Fibroblast of lung (primary cell): ENCODE measurements around the gene ERCC1. TPM values are rescaled to one million over a fixed set of nuclear protein-coding genes. Genes with fewer than 3 reads are reported as not detected.
A peak's percentile ranks its signal among the peaks of the same experiment; 100 is the strongest.

ENCODE experiments used
- DNase-seq, 2 donors: peaks; one replicate each; pipeline versions ENCODE4 v3.0.0 to v3.0.0-alpha.2; 2010; ENCODE audit warnings: low read depth in 2 of 2
- H2AFZ ChIP-seq: 2 replicates; pipeline ENCODE4 v1.5.1; 2012; ENCODE audit warnings: low read length, control low read depth, inconsistent platforms
- H3K27ac ChIP-seq: 2 replicates; pipeline ENCODE4 v1.5.1; 2011; ENCODE audit warnings: low read length, control low read depth; ENCODE audit not compliant: insufficient read depth
- H3K27me3 ChIP-seq: 2 replicates; pipeline ENCODE4 v1.5.1; 2011; ENCODE audit warnings: mild to moderate bottlenecking, low read length; ENCODE audit not compliant: control insufficient read depth, insufficient read depth
- H3K36me3 ChIP-seq: 2 replicates; pipeline ENCODE4 v1.5.1; 2011; ENCODE audit warnings: low read length; ENCODE audit not compliant: control insufficient read depth, insufficient read depth
- H3K4me1 ChIP-seq: 2 replicates; pipeline ENCODE4 v1.5.1; 2011; ENCODE audit warnings: low read length; ENCODE audit not compliant: control insufficient read depth, insufficient read depth; ENCODE audit errors: extremely low read depth
- H3K4me2 ChIP-seq: 2 replicates; pipeline ENCODE4 v1.5.1; 2011; ENCODE audit warnings: low read length, control low read depth; ENCODE audit not compliant: insufficient read depth; ENCODE audit errors: extremely low read depth
- H3K4me3 ChIP-seq, 4 experiments: fragments of 200-600 bp in 1 of 4; sonication (generic) in 1 of 4; replicated peaks in 1 of 4; 2 replicates each; pipeline ENCODE4 v1.5.1; 2011 to 2016; ENCODE audit warnings: low read length in 4 of 4, low read depth in 3 of 4, mild to moderate bottlenecking in 3 of 4, control low read depth in 2 of 4, inconsistent platforms in 1 of 4, mixed read lengths in 1 of 4; ENCODE audit not compliant: insufficient read depth in 1 of 4; ENCODE audit errors: control extremely low read depth in 1 of 4
- H3K79me2 ChIP-seq: 2 replicates; pipeline ENCODE4 v1.5.1; 2012; ENCODE audit warnings: mild to moderate bottlenecking, low read length, inconsistent platforms; ENCODE audit not compliant: control insufficient read depth, insufficient read depth
- H3K9ac ChIP-seq: 2 replicates; pipeline ENCODE4 v1.5.1; 2011; ENCODE audit warnings: mild to moderate bottlenecking, low read length, control low read depth; ENCODE audit not compliant: insufficient read depth
- H3K9me3 ChIP-seq: 2 replicates; pipeline ENCODE4 v1.5.1; 2012; ENCODE audit warnings: low read depth, low read length; ENCODE audit not compliant: control insufficient read depth, insufficient read depth
- H4K20me1 ChIP-seq: 2 replicates; pipeline ENCODE4 v1.5.1; 2011; ENCODE audit warnings: low read length; ENCODE audit not compliant: control insufficient read depth, insufficient read depth; ENCODE audit errors: extremely low read depth
- CTCF ChIP-seq, 2 donors: IDR thresholded peaks in 1 of 2; conservative IDR thresholded peaks in 1 of 2; 1 replicate in 1 of 2; 2 replicates in 1 of 2; pipeline ENCODE4 v1.5.1; 2011 to 2012; ENCODE audit warnings: low read length in 2 of 2, control low read depth in 1 of 2, inconsistent platforms in 1 of 2, low read depth in 1 of 2, mild to moderate bottlenecking in 1 of 2
- EZH2 ChIP-seq: IDR thresholded peaks from 2 replicates; pipeline ENCODE4 v1.5.1; 2012; ENCODE audit warnings: low read length, control low read depth, mild to moderate bottlenecking; ENCODE audit errors: missing control alignments
- polyA plus RNA-seq, 2 donors: library from polyadenylated mRNA; depleted of rRNA in 1 of 2; stranded (reverse) in 1 of 2; unstranded in 1 of 2; fragments of >200 nt; gene quantifications; 2 replicates each; pipeline ENCODE4 v1.2.1, GENCODE V29; 2011 to 2012; ENCODE audit warnings: missing spikeins in 1 of 2
- total RNA-seq: library from RNA; depleted of rRNA; stranded (reverse); fragments of >200 nt; gene quantifications from 2 replicates; pipeline ENCODE4 v1.2.1, GENCODE V29; 2014

Gene ERCC1
- total and polyA plus RNA-seq, 2 donors (not counting 1 experiment from before 2014, with no cell fraction given), result 49.3 to 81.1 TPM

- H3K27ac ChIP-seq, result no peak overlapping the region
- H2AFZ ChIP-seq, result no peak overlapping the region
- no peaks in the 10 kb centered on the region for H3K27me3 ChIP-seq
- no peak overlapping the region for H3K4me3 ChIP-seq
- peaks cover 8% of the 10 kb centered on the region for H3K4me1 ChIP-seq
- H4K20me1 ChIP-seq, result no peaks in the 10 kb centered on the region
- H3K36me3 ChIP-seq, result no peaks in the 10 kb centered on the region
- no peak overlapping the region for H3K9ac ChIP-seq
- DNase-seq, result peak in 1 of 2 donors; percentile 26
- H3K4me2 ChIP-seq, result no peak overlapping the region
- H3K9me3 ChIP-seq, result no peaks in the 10 kb centered on the region
- peaks cover 6% of the 10 kb centered on the region for H3K79me2 ChIP-seq
- TF ChIP-seq CTCF (conservative IDR thresholded peaks at IDR 0.05 in 1 of 2, IDR thresholded peaks at IDR 0.05 in 1 of 2; ENCODE audit: low read depth in 1 of 2, low read length in 2 of 2), result peak; percentile 26 to 28
- no peak for TF ChIP-seq EZH2
Measured at GRCh38 chr19:45402298-45403061, 21.2 kb downstream of the ERCC1 start.

DNA sequence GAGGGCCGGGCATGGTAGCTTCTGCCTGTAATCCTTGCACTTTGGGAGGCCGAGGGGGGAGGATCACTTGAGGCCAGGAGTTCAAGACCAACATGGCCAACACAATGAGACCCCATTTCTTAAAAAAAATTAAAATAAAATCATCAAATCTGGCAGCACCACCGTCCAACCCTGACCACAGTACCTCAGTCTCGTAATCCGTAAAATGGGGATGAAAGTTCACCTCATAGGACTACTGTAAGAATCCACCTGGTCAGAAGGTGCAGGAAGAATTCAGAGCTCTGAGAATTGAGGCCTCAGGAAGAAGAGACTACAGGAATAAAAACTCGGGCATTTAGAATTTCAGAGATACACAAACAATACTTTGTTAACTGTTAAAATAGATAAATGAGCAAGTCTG lies 21.9 kb downstream of the ERCC1 start:
- no peak for TF ChIP-seq CTCF (conservative IDR thresholded peaks at IDR 0.05 in 1 of 2, IDR thresholded peaks at IDR 0.05 in 1 of 2; ENCODE audit: low read depth in 1 of 2, low read length in 2 of 2)
- TF ChIP-seq EZH2, result no peak
- Histone ChIP-seq H3K4me3 (no peak overlapping the region), H3K4me1 (peaks cover 8% of the 10 kb centered on the region), H3K27me3 (no peaks in the 10 kb centered on the region), H3K4me2 (no peak overlapping the region), H2AFZ (no peak overlapping the region), H3K9ac (no peak overlapping the region), H3K36me3 (no peaks in the 10 kb centered on the region), H3K9me3 (no peaks in the 10 kb centered on the region), H4K20me1 (no peaks in the 10 kb centered on the region), H3K27ac (no peak overlapping the region), H3K79me2 (peaks cover 1% of the 10 kb centered on the region)
- DNase-seq, result no peak

GRCh38 chr19:45400192-45400591 lies 23.5 kb downstream of the ERCC1 start:
- no peak for TF ChIP-seq CTCF (conservative IDR thresholded peaks at IDR 0.05 in 1 of 2, IDR thresholded peaks at IDR 0.05 in 1 of 2; ENCODE audit: low read depth in 1 of 2, low read length in 2 of 2)
- TF ChIP-seq EZH2, result no peak
- H2AFZ ChIP-seq, result no peak overlapping the region
- no peaks in the 10 kb centered on the region for H4K20me1 ChIP-seq
- H3K9me3 ChIP-seq, result no peaks in the 10 kb centered on the region
- peaks cover 8% of the 10 kb centered on the region for H3K4me1 ChIP-seq
- H3K4me2 ChIP-seq, result no peak overlapping the region
- no peak overlapping the region for H3K27ac ChIP-seq
- no peaks in the 10 kb centered on the region for H3K79me2 ChIP-seq
- H3K4me3 ChIP-seq, result no peak overlapping the region
- H3K27me3 ChIP-seq, result no peaks in the 10 kb centered on the region
- DNase-seq, result no peak
- no peaks in the 10 kb centered on the region for H3K36me3 ChIP-seq
- H3K9ac ChIP-seq, result no peak overlapping the region
